Body of pancreas (tissue), 4 donors: ENCODE measurements around the gene TIPARP.

Experiments
- POLR2A ChIP-seq, 3 donors: fragments of 450-650 bp; IDR thresholded peaks; one replicate each; pipeline ENCODE4 v1.6.1; 2016; ENCODE audit warnings: antibody characterized with exemption in 3 of 3, mild to moderate bottlenecking in 2 of 3
- TF ChIP-seq, protein P1 (sequence below), 7 experiments: fragments of 450-650 bp in 4 of 7; fragments of 200-600 bp in 3 of 7; sonication (generic) in 3 of 7; IDR thresholded peaks; one replicate each; pipeline ENCODE4 v1.5.1; 2016 to 2019; ENCODE audit warnings: antibody characterized with exemption in 7 of 7

DNA sequence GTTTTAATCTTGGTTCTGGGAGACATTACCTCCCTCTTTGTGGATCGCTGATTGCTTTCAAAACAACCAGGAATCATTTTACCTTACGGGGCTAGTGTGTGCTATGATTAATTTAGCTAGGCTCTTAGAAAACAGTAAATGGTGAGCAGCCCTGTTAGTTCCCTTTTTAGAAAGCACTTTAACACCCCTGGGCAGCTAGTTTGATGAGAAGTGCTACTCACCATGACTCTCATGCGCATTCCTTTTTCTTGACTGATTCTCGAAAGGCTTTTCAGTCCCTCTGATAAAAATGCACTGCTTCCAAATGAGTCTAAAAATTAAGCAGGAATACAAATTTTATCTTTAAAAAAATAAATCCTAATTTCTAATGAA, 76.5 kb downstream of the TIPARP start:
- TF ChIP-seq, protein P1, sequence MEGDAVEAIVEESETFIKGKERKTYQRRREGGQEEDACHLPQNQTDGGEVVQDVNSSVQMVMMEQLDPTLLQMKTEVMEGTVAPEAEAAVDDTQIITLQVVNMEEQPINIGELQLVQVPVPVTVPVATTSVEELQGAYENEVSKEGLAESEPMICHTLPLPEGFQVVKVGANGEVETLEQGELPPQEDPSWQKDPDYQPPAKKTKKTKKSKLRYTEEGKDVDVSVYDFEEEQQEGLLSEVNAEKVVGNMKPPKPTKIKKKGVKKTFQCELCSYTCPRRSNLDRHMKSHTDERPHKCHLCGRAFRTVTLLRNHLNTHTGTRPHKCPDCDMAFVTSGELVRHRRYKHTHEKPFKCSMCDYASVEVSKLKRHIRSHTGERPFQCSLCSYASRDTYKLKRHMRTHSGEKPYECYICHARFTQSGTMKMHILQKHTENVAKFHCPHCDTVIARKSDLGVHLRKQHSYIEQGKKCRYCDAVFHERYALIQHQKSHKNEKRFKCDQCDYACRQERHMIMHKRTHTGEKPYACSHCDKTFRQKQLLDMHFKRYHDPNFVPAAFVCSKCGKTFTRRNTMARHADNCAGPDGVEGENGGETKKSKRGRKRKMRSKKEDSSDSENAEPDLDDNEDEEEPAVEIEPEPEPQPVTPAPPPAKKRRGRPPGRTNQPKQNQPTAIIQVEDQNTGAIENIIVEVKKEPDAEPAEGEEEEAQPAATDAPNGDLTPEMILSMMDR (IDR thresholded peaks at IDR 0.05) = no peak
- no peak for TF ChIP-seq POLR2A (IDR thresholded peaks at IDR 0.05)
